Measurements from ENCODE around the gene TAF13.

- TF ChIP-seq CTCF (IDR thresholded peaks at IDR 0.05), result no peak
- TF ChIP-seq POLR2A (IDR thresholded peaks at IDR 0.05), result peak; percentile 96
Observed at GRCh38 chr1:109041621-109042468, 34.0 kb downstream of the TAF13 start, which contains the start of gene WDR47.

Measured in prostate gland (tissue), 2 donors.